TTC549 (cell line): ENCODE measurements around the gene ACKR4.
"Not testable (repeated sequence)": the region's sequence is repeated elsewhere in the genome, so short reads cannot be mapped to it uniquely, and the experiment has no call there.

ENCODE experiments used
- FAIRE-seq: peaks from 2 replicates; lab custom pipeline; 2012; peaks lifted over from hg19 to GRCh38; lab: Jason Lieb, UNC

Gene ACKR4

GRCh38 chr3:132596816-132597433 lies at the start of gene ACKR4:
Gene ACKR4, plus strand, starts transcription at chr3:132597270. Its CDS starts 3,128 bp downstream, at chr3:132600398.
- FAIRE-seq, result no peak

- no peak for FAIRE-seq
Measured at GRCh38 chr3:132549169-132549568, 47.9 kb upstream of the ACKR4 start.

GRCh38 chr3:132549890-132550578 lies 47.0 kb upstream of the ACKR4 start:
- FAIRE-seq, result no peak

- no peak for FAIRE-seq
Measured at GRCh38 chr3:132550579-132551305, 46.3 kb upstream of the ACKR4 start.

- FAIRE-seq, result no peak
Measured at GRCh38 chr3:132553826-132554225, 43.2 kb upstream of the ACKR4 start.

- FAIRE-seq, result no peak
Measured at GRCh38 chr3:132554437-132554836, 42.6 kb upstream of the ACKR4 start.

GRCh38 chr3:132555306-132556035 lies 41.6 kb upstream of the ACKR4 start:
- FAIRE-seq, result no peak

GRCh38 chr3:132556036-132556386 lies 41.1 kb upstream of the ACKR4 start:
- FAIRE-seq, result not testable (repeated sequence)

GRCh38 chr3:132556508-132557159 lies 40.4 kb upstream of the ACKR4 start:
- FAIRE-seq, result no peak

- no peak for FAIRE-seq
Measured at GRCh38 chr3:132561003-132561402, 36.1 kb upstream of the ACKR4 start.

GRCh38 chr3:132563420-132564069 lies 33.5 kb upstream of the ACKR4 start:
- no peak for FAIRE-seq

GRCh38 chr3:132564070-132564465 lies 33.0 kb upstream of the ACKR4 start:
- FAIRE-seq, result no peak

- FAIRE-seq, result no peak
Measured at GRCh38 chr3:132568422-132568821, 28.6 kb upstream of the ACKR4 start.

- no peak for FAIRE-seq
Measured at GRCh38 chr3:132569153-132569552, 27.9 kb upstream of the ACKR4 start.

GRCh38 chr3:132569580-132569979 lies 27.5 kb upstream of the ACKR4 start:
- FAIRE-seq, result no peak

GRCh38 chr3:132570016-132570415 lies 27.1 kb upstream of the ACKR4 start:
- no peak for FAIRE-seq

- no peak for FAIRE-seq
Measured at GRCh38 chr3:132573797-132574211, 23.3 kb upstream of the ACKR4 start.

- no peak for FAIRE-seq
Measured at GRCh38 chr3:132587401-132587800, 9.7 kb upstream of the ACKR4 start.

GRCh38 chr3:132592216-132592615 lies 4.9 kb upstream of the ACKR4 start:
- no peak for FAIRE-seq

- FAIRE-seq, result no peak
Measured at GRCh38 chr3:132593241-132593946, 3.7 kb upstream of the ACKR4 start.

GRCh38 chr3:132593947-132594323 lies 3.1 kb upstream of the ACKR4 start:
- FAIRE-seq, result no peak
